HEK293T (cell line): ENCODE results near the gene OPTC.

Source experiments
- BHLHE40 ChIP-seq: fragments of 450-650 bp; IDR thresholded peaks from 2 replicates; pipeline ENCODE4 v1.6.1; 2016; ENCODE audit warnings: mild to moderate bottlenecking, moderate library complexity, borderline replicate concordance
- CTBP1 ChIP-seq: fragments of 450-650 bp; IDR thresholded peaks from 2 replicates; pipeline ENCODE4 v1.6.1; 2016; ENCODE audit warnings: borderline replicate concordance
- ELF4 ChIP-seq: fragments of 450-650 bp; IDR thresholded peaks from 2 replicates; pipeline ENCODE4 v1.6.1; 2017; ENCODE audit warnings: antibody characterized with exemption
- FOXK2 ChIP-seq: fragments of 450-650 bp; IDR thresholded peaks from 2 replicates; pipeline ENCODE4 v1.6.1; 2016; ENCODE audit warnings: mild to moderate bottlenecking
- FOXM1 ChIP-seq: fragments of 450-650 bp; IDR thresholded peaks from 2 replicates; pipeline ENCODE4 v1.6.1; 2017; ENCODE audit warnings: mild to moderate bottlenecking, borderline replicate concordance
- LEF1 ChIP-seq: fragments of 450-650 bp; IDR thresholded peaks from 2 replicates; pipeline ENCODE4 v1.6.1; 2017; ENCODE audit warnings: mild to moderate bottlenecking, borderline replicate concordance
- NFRKB ChIP-seq: fragments of 450-650 bp; IDR thresholded peaks from 2 replicates; pipeline ENCODE4 v1.6.1; 2016; ENCODE audit warnings: mild to moderate bottlenecking, moderate library complexity
- PKNOX1 ChIP-seq: fragments of 450-650 bp; IDR thresholded peaks from 2 replicates; pipeline ENCODE4 v1.6.1; 2016
- SP1 ChIP-seq: fragments of 450-650 bp; IDR thresholded peaks from 2 replicates; pipeline ENCODE4 v1.6.1; 2017
- SUZ12 ChIP-seq: fragments of 450-650 bp; IDR thresholded peaks from 2 replicates; pipeline ENCODE4 v1.6.1; 2016; ENCODE audit warnings: mild to moderate bottlenecking
- TARDBP ChIP-seq: fragments of 450-650 bp; IDR thresholded peaks from 2 replicates; pipeline ENCODE4 v1.6.1; 2016

- no peak for TF ChIP-seq TARDBP
- TF ChIP-seq CTBP1: no peak
- TF ChIP-seq PKNOX1: no peak
- TF ChIP-seq SUZ12: no peak
- no peak for TF ChIP-seq FOXM1
- TF ChIP-seq BHLHE40: no peak
- no peak for TF ChIP-seq FOXK2
- no peak for TF ChIP-seq ELF4
- no peak for TF ChIP-seq LEF1
- no peak for TF ChIP-seq SP1
- no peak for TF ChIP-seq NFRKB
These were observed 27.9 kb downstream of the OPTC start for GRCh38 chr1:203521812-203522211.
